OCI-LY3 (cell line): Measurements from ENCODE around the gene RBM45.

Experiments
- H2AFZ ChIP-seq: fragments of 200-600, 300-600 bp; shearing (Covaris generic); 2 replicates; pipeline ENCODE4 v1.6.0; 2014; ENCODE audit warnings: antibody characterized with exemption, low read depth, low read length
- H3K27ac ChIP-seq: fragments of 200-600, 300-600 bp; sonication (generic); 2 replicates; pipeline ENCODE4 v1.5.1; 2014; ENCODE audit warnings: mild to moderate bottlenecking, low read length, moderate library complexity, mixed read lengths
- H3K27me3 ChIP-seq: fragments of 200-600, 300-600 bp; sonication (generic); 2 replicates; pipeline ENCODE4 v1.6.1; 2014; ENCODE audit warnings: low read depth, low read length, mixed read lengths
- H3K36me3 ChIP-seq: fragments of 200-600, 300-600 bp; sonication (generic); replicated peaks from 2 replicates; pipeline ENCODE3; 2014; ENCODE audit warnings: low read depth, low read length, mixed read lengths
- H3K4me1 ChIP-seq: fragments of 300-600, 200-600 bp; sonication (generic); 2 replicates; pipeline ENCODE4 v1.6.1; 2014; ENCODE audit warnings: low read length, mixed read lengths
- H3K4me2 ChIP-seq: fragments of 200-600, 300-600 bp; sonication (generic); 2 replicates; pipeline ENCODE4 v1.6.1; 2014; ENCODE audit warnings: low read length, mixed read lengths
- H3K4me3 ChIP-seq: fragments of 300-600, 200-600 bp; sonication (generic); 2 replicates; pipeline ENCODE4 v1.5.1; 2014; ENCODE audit warnings: antibody characterized with exemption, mild to moderate bottlenecking, low read length, moderate library complexity
- H3K79me2 ChIP-seq: fragments of 300-600, 200-600 bp; shearing (Covaris generic); 2 replicates; pipeline ENCODE4 v1.6.1; 2014; ENCODE audit warnings: mild to moderate bottlenecking, low read length, mixed read lengths
- H3K9ac ChIP-seq: fragments of 300-600, 200-600 bp; shearing (Covaris generic); 2 replicates; pipeline ENCODE4 v1.6.0; 2014; ENCODE audit warnings: mild to moderate bottlenecking, low read length, moderate library complexity
- H3K9me3 ChIP-seq: fragments of 200-600, 300-600 bp; shearing (Covaris generic); 2 replicates; pipeline ENCODE4 v1.6.1; 2014; ENCODE audit warnings: low read length, mixed read lengths; ENCODE audit not compliant: insufficient read depth
- H4K20me1 ChIP-seq: fragments of 200-600, 300-600 bp; sonication (generic); 2 replicates; pipeline ENCODE4 v1.6.1; 2016; ENCODE audit warnings: low read length, mixed read lengths; ENCODE audit not compliant: insufficient read depth
- CTCF ChIP-seq: fragments of 200-600, 300-600 bp; sonication (generic); IDR thresholded peaks from 2 replicates; pipeline ENCODE4 v1.5.1; 2014; ENCODE audit warnings: antibody characterized with exemption, low read length, low read depth
- EZH2phosphoT487 ChIP-seq: fragments of 200-600 bp; shearing (Covaris generic); IDR thresholded peaks from 2 replicates; pipeline ENCODE4 v1.6.1; 2018; ENCODE audit warnings: antibody characterized with exemption, mixed run types, low read depth

The RBM45 gene

GRCh38 chr2:178112202-178113152 lies at the start of gene RBM45:
RBM45 (plus strand) TSS chr2:178112437; CDS start chr2:178112547, 110 bp downstream.
- peak within 1 kb of the TSS; percentile 98 for H3K4me3 ChIP-seq
- no peaks in the 10 kb centered on the region for H3K27me3 ChIP-seq
- no peaks in the 10 kb centered on the region for H3K9me3 ChIP-seq
- no peak for TF ChIP-seq EZH2phosphoT487
- TF ChIP-seq CTCF = peak; percentile 86
- H2AFZ ChIP-seq = peak within 1 kb of the TSS; percentile 90
- H3K27ac ChIP-seq = peak within 1 kb of the TSS; percentile 37; the same call in 1 of the 2 replicates
- H3K9ac ChIP-seq = peak within 1 kb of the TSS; percentile 80
- no peaks in the 10 kb centered on the region for H4K20me1 ChIP-seq
- peaks cover 13% of the 10 kb centered on the region for H3K79me2 ChIP-seq
- H3K4me1 ChIP-seq = peaks cover 8% of the 10 kb centered on the region; the same call in 1 of the 2 replicates
- peak within 1 kb of the TSS; percentile 85 for H3K4me2 ChIP-seq
- no peaks in the 10 kb centered on the region for H3K36me3 ChIP-seq

DNA sequence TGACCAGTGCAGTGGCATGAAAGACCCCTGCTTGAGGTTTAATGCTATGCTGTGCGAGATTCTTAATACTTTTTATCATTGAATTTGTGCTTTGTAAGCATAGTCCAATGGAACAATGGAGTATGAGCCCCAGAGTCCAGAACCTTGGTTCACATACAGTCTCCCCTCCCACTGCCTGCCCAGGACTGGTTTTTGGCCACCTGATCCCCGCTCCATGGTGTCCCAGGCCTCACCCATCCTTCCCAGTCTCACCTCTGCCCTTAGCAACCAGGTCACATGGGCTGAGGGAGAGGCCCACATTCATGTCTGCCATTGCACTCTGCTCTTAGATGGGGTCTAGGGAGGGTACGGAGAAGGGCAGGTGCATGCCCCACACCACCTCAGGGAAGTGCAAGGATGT lies 45.9 kb upstream of the RBM45 start:
- TF ChIP-seq CTCF (no peak), EZH2phosphoT487 (no peak)
- Histone ChIP-seq H3K9me3 (no peaks in the 10 kb centered on the region), H3K27me3 (peaks cover 9% of the 10 kb centered on the region), H3K4me1 (peaks cover 8% of the 10 kb centered on the region; the same call in 1 of the 2 replicates), H2AFZ (no peak overlapping the region), H3K4me2 (no peak overlapping the region), H3K9ac (no peak overlapping the region), H3K27ac (no peak overlapping the region), H3K36me3 (no peaks in the 10 kb centered on the region), H4K20me1 (no peaks in the 10 kb centered on the region), H3K4me3 (no peak overlapping the region), H3K79me2 (no peaks in the 10 kb centered on the region)

DNA sequence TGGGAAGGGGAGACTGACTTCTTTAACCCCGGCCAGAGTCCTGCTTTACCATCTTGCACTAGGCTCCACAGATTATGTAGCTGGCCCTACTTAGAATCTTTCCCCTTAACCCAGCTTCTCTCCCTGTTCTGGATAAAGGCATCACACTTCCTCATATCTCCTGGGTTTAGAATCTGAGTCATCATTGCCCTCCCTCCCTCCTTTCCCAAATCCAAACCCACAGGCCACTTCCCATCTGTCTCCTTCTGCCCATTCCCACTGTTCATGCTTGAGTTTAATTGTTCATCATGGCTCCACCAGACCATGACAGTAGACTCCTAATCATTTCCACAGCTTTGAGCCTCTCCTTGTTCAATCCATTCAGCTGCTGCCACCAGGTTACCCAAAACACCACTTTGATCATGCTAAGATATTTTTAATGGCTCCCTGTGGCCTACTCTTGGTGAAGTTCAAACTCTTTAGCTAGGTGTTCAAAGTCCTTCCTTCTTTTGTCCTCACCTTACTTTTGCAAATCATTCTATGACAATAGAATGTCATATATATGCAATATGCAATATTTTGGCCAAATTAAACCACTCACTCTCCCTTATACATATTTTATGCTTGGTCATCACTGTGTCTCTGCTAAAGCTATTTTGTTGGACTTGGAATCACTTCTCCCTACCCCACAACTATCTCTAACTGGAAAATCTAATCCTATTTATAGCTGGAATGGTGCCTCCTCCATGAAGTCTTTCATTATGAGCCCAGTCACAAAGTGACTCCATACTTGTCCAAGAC lies 45.2 kb upstream of the RBM45 start:
- Histone ChIP-seq H4K20me1 (no peaks in the 10 kb centered on the region), H3K9ac (no peak overlapping the region), H3K79me2 (no peaks in the 10 kb centered on the region), H3K9me3 (no peaks in the 10 kb centered on the region), H3K36me3 (no peaks in the 10 kb centered on the region), H3K4me2 (no peak overlapping the region), H3K4me3 (no peak overlapping the region), H3K4me1 (peaks cover 4% of the 10 kb centered on the region; the same call in 1 of the 2 replicates), H3K27me3 (peaks cover 9% of the 10 kb centered on the region), H2AFZ (no peak overlapping the region), H3K27ac (no peak overlapping the region)
- TF ChIP-seq EZH2phosphoT487 = no peak
- TF ChIP-seq CTCF = no peak
